GM12801 (cell line): ENCODE results near the gene NRGN.

Source experiments
- CTCF ChIP-seq: IDR thresholded peaks from one replicate; pipeline ENCODE4 v1.5.1; 2011; ENCODE audit warnings: control low read depth; ENCODE audit not compliant: insufficient read length; ENCODE audit errors: extremely low read depth

Gene NRGN

GRCh38 chr11:124728134-124728533 is 11.6 kb upstream of the NRGN start:
- no peak for TF ChIP-seq CTCF

GRCh38 chr11:124729571-124729970 is 10.2 kb upstream of the NRGN start:
- TF ChIP-seq CTCF: no peak

GRCh38 chr11:124732230-124732629 is 7.5 kb upstream of the NRGN start:
- TF ChIP-seq CTCF: no peak

GRCh38 chr11:124736736-124737135 is 3.0 kb upstream of the NRGN start:
- no peak for TF ChIP-seq CTCF

GRCh38 chr11:124737638-124738305 is 2.0 kb upstream of the NRGN start:
- TF ChIP-seq CTCF: no peak

- TF ChIP-seq CTCF: no peak
Observed at GRCh38 chr11:124738713-124739478, 846 bp upstream of the NRGN start.

- TF ChIP-seq CTCF: no peak
Observed at GRCh38 chr11:124740277-124740882, 638 bp downstream of the NRGN start.
